HepG2 (cell line): ENCODE results near the gene PSPH. TPM values are rescaled to one million over a fixed set of nuclear protein-coding genes. Genes with fewer than 3 reads are reported as not detected.

Experiments
- CREB1 ChIP-seq, 2 experiments: fragments of 450-650 bp in 1 of 2; IDR thresholded peaks; 2 replicates each; pipeline ENCODE4 v1.6.1; 2016 to 2017; ENCODE audit warnings: control low read depth in 1 of 2, mild to moderate bottlenecking in 1 of 2, missing compliant biosample characterization in 1 of 2, missing genetic modification characterization in 1 of 2
- GATAD1 ChIP-seq: IDR thresholded peaks from 2 replicates; pipeline ENCODE4 v1.6.1; 2016; ENCODE audit warnings: missing genetic modification reagents, missing compliant biosample characterization
- HNF4A ChIP-seq: sonication (generic); formaldehyde crosslinking; IDR thresholded peaks from 2 replicates; pipeline ENCODE4 v1.4.0; 2020; ENCODE audit warnings: missing genetic modification reagents
- MEF2D ChIP-seq: sonication (generic); formaldehyde crosslinking; IDR thresholded peaks from 2 replicates; pipeline ENCODE4 v1.5.1; 2020; ENCODE audit warnings: mild to moderate bottlenecking, missing genetic modification reagents
- MTA3 ChIP-seq: sonication (generic); formaldehyde crosslinking; IDR thresholded peaks from 2 replicates; pipeline ENCODE4 v1.4.0; 2020; ENCODE audit warnings: missing genetic modification reagents
- NCOA1 ChIP-seq: sonication (generic); formaldehyde crosslinking; IDR thresholded peaks from 2 replicates; pipeline ENCODE4 v1.9.0; 2021; ENCODE audit warnings: missing genetic modification reagents
- RFXAP ChIP-seq: sonication (generic); formaldehyde crosslinking; IDR thresholded peaks from 2 replicates; pipeline ENCODE4 v1.4.0; 2020; ENCODE audit warnings: missing genetic modification reagents, borderline replicate concordance
- SMC3 ChIP-seq: IDR thresholded peaks from 2 replicates; pipeline ENCODE4 v1.6.1; 2011; ENCODE audit warnings: low read length, improper control_type of control experiment
- ZMYM4 ChIP-seq: sonication (generic); formaldehyde crosslinking; IDR thresholded peaks from 2 replicates; pipeline ENCODE4 v1.8.1; 2023; ENCODE audit warnings: mild to moderate bottlenecking, missing genetic modification reagents
- ZNF547 ChIP-seq: sonication (generic); formaldehyde crosslinking; IDR thresholded peaks from 2 replicates; pipeline ENCODE4 v1.5.1; 2020; ENCODE audit warnings: mild to moderate bottlenecking, missing genetic modification reagents
- ZNF678 ChIP-seq: sonication (generic); formaldehyde crosslinking; IDR thresholded peaks from 2 replicates; pipeline ENCODE4 v1.4.0; 2020; ENCODE audit warnings: mild to moderate bottlenecking, missing genetic modification reagents
- ZNF766 ChIP-seq: sonication (generic); formaldehyde crosslinking; IDR thresholded peaks from 2 replicates; pipeline ENCODE4 v1.5.0; 2020; ENCODE audit warnings: missing genetic modification reagents, borderline replicate concordance
- polyA plus RNA-seq, 8 experiments: library from polyadenylated mRNA; depleted of rRNA in 3 of 8; stranded (reverse) in 7 of 8; unstranded in 1 of 8; fragments of >200 nt; fragmentation: Illumina TruSeq in 4 of 8; extraction: Trizol in 4 of 8; gene quantifications; 2 replicates each; pipeline versions ENCODE4 v1.2.1 to v1.2.3, GENCODE V29; 2011 to 2016; ENCODE audit warnings: low read depth in 4 of 8, missing spikeins in 1 of 8, mixed read lengths in 1 of 8; ENCODE audit not compliant: insufficient read depth in 1 of 8
- total RNA-seq, 5 experiments: library from RNA; depleted of rRNA; stranded (reverse); fragments of >200 nt; fragmentation: Illumina TruSeq; extraction: Trizol; gene quantifications; 2 replicates each; pipeline ENCODE4 v1.2.3, GENCODE V29; 2016; ENCODE audit warnings: low read depth in 1 of 5
- TF ChIP-seq, protein P1 (sequence below): sonication (generic); formaldehyde crosslinking; IDR thresholded peaks from 2 replicates; pipeline ENCODE4 v1.5.0; 2020; ENCODE audit warnings: missing genetic modification reagents, mild to moderate bottlenecking, borderline replicate concordance
- TF ChIP-seq, protein P2 (sequence below): sonication (generic); formaldehyde crosslinking; IDR thresholded peaks from 2 replicates; pipeline ENCODE4 v1.4.0; 2020; ENCODE audit warnings: low read depth, missing genetic modification reagents
- TF ChIP-seq, protein P3 (sequence below): sonication (generic); formaldehyde crosslinking; IDR thresholded peaks from 2 replicates; pipeline ENCODE4 v1.8.0; 2022; ENCODE audit warnings: missing genetic modification reagents, mild to moderate bottlenecking, borderline replicate concordance
- TF ChIP-seq, protein P4 (sequence below): sonication (generic); formaldehyde crosslinking; IDR thresholded peaks from 2 replicates; pipeline ENCODE4 v1.5.0; 2020; ENCODE audit warnings: mild to moderate bottlenecking, missing genetic modification reagents
- TF ChIP-seq, protein P5 (sequence below): sonication (generic); formaldehyde crosslinking; IDR thresholded peaks from 2 replicates; pipeline ENCODE4 v1.4.0; 2020; ENCODE audit warnings: missing genetic modification reagents

PSPH gene
- total and polyA plus RNA-seq, 2 of the 13 experiments (the other 11 are each of a cell fraction or from before 2014, with no cell fraction given) = 85.5 to 124 TPM

DNA sequence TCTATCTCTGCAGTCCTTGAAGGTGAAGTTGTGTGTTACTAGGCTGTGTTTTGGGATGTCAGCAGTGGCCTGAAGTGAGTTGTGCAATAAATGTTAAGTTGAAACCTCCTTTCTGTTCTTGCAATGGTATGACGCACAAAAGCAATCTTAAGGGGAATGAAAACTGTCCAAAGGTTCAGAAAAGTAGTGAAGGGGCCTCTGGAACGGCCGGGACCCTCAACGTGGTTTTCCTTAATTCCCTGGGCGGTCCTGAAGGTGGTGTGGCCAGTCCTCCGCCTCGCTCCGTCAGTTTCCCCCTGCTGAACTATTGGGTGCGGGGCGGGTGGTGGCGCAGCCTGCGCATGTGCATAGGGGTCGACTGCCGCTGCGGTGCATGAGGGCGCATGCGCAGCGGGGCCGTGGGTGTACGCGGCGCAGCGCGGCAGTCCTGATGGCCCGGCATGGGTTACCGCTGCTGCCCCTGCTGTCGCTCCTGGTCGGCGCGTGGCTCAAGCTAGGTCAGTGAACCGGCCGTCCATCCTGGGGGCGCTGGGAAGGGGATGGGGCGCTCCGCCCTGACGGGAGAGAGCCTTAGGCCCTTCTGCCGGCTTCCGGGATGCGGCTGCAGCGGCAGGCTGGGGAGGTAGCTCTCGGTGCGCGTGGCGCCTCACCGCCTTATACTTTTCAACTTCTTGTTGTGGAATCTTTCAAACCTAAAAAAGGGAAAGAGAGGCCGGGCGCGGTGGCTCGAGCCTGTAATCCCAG lies 12.8 kb upstream of the PSPH start, which contains the start of gene SUMF2 (continued):
- TF ChIP-seq, protein P1, sequence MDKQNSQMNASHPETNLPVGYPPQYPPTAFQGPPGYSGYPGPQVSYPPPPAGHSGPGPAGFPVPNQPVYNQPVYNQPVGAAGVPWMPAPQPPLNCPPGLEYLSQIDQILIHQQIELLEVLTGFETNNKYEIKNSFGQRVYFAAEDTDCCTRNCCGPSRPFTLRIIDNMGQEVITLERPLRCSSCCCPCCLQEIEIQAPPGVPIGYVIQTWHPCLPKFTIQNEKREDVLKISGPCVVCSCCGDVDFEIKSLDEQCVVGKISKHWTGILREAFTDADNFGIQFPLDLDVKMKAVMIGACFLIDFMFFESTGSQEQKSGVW = no peak
- TF ChIP-seq SMC3 (no peak), GATAD1 (peak; percentile 68), ZMYM4 (CRISPR knock-in tag) (peak; percentile 89), ZNF766 (no peak), ZNF678 (CRISPR knock-in tag) (0 out of 2 replicates have a peak, but pooled peaks have one; percentile 36), MTA3 (CRISPR knock-in tag) (no peak), ZNF547 (CRISPR knock-in tag) (peak; percentile 88), RFXAP (CRISPR knock-in tag) (peak; percentile 82; the same call in 1 of the 2 replicates), NCOA1 (CRISPR knock-in tag) (no peak), MEF2D (CRISPR knock-in tag) (peak; percentile 34; the same call in 1 of the 2 replicates), CREB1 (IDR thresholded peaks at IDR 0.05) (no peak), CREB1 (CRISPR knock-in tag; IDR thresholded peaks at IDR 0.05) (no peak), HNF4A (CRISPR knock-in tag) (peak; percentile 32; the same call in 1 of the 2 replicates)
- TF ChIP-seq, protein P2, sequence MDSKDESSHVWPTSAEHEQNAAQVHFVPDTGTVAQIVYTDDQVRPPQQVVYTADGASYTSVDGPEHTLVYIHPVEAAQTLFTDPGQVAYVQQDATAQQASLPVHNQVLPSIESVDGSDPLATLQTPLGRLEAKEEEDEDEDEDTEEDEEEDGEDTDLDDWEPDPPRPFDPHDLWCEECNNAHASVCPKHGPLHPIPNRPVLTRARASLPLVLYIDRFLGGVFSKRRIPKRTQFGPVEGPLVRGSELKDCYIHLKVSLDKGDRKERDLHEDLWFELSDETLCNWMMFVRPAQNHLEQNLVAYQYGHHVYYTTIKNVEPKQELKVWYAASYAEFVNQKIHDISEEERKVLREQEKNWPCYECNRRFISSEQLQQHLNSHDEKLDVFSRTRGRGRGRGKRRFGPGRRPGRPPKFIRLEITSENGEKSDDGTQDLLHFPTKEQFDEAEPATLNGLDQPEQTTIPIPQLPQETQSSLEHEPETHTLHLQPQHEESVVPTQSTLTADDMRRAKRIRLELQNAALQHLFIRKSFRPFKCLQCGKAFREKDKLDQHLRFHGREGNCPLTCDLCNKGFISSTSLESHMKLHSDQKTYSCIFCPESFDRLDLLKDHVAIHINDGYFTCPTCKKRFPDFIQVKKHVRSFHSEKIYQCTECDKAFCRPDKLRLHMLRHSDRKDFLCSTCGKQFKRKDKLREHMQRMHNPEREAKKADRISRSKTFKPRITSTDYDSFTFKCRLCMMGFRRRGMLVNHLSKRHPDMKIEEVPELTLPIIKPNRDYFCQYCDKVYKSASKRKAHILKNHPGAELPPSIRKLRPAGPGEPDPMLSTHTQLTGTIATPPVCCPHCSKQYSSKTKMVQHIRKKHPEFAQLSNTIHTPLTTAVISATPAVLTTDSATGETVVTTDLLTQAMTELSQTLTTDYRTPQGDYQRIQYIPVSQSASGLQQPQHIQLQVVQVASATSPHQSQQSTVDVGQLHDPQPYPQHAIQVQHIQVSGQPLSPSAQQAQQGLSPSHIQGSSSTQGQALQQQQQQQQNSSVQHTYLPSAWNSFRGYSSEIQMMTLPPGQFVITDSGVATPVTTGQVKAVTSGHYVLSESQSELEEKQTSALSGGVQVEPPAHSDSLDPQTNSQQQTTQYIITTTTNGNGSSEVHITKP = no peak
- TF ChIP-seq, protein P3, sequence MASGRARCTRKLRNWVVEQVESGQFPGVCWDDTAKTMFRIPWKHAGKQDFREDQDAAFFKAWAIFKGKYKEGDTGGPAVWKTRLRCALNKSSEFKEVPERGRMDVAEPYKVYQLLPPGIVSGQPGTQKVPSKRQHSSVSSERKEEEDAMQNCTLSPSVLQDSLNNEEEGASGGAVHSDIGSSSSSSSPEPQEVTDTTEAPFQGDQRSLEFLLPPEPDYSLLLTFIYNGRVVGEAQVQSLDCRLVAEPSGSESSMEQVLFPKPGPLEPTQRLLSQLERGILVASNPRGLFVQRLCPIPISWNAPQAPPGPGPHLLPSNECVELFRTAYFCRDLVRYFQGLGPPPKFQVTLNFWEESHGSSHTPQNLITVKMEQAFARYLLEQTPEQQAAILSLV (CRISPR knock-in tag) = peak; percentile 79
- TF ChIP-seq, protein P4, sequence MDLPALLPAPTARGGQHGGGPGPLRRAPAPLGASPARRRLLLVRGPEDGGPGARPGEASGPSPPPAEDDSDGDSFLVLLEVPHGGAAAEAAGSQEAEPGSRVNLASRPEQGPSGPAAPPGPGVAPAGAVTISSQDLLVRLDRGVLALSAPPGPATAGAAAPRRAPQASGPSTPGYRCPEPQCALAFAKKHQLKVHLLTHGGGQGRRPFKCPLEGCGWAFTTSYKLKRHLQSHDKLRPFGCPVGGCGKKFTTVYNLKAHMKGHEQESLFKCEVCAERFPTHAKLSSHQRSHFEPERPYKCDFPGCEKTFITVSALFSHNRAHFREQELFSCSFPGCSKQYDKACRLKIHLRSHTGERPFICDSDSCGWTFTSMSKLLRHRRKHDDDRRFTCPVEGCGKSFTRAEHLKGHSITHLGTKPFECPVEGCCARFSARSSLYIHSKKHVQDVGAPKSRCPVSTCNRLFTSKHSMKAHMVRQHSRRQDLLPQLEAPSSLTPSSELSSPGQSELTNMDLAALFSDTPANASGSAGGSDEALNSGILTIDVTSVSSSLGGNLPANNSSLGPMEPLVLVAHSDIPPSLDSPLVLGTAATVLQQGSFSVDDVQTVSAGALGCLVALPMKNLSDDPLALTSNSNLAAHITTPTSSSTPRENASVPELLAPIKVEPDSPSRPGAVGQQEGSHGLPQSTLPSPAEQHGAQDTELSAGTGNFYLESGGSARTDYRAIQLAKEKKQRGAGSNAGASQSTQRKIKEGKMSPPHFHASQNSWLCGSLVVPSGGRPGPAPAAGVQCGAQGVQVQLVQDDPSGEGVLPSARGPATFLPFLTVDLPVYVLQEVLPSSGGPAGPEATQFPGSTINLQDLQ (CRISPR knock-in tag) = peak; percentile 93
- TF ChIP-seq, protein P5, sequence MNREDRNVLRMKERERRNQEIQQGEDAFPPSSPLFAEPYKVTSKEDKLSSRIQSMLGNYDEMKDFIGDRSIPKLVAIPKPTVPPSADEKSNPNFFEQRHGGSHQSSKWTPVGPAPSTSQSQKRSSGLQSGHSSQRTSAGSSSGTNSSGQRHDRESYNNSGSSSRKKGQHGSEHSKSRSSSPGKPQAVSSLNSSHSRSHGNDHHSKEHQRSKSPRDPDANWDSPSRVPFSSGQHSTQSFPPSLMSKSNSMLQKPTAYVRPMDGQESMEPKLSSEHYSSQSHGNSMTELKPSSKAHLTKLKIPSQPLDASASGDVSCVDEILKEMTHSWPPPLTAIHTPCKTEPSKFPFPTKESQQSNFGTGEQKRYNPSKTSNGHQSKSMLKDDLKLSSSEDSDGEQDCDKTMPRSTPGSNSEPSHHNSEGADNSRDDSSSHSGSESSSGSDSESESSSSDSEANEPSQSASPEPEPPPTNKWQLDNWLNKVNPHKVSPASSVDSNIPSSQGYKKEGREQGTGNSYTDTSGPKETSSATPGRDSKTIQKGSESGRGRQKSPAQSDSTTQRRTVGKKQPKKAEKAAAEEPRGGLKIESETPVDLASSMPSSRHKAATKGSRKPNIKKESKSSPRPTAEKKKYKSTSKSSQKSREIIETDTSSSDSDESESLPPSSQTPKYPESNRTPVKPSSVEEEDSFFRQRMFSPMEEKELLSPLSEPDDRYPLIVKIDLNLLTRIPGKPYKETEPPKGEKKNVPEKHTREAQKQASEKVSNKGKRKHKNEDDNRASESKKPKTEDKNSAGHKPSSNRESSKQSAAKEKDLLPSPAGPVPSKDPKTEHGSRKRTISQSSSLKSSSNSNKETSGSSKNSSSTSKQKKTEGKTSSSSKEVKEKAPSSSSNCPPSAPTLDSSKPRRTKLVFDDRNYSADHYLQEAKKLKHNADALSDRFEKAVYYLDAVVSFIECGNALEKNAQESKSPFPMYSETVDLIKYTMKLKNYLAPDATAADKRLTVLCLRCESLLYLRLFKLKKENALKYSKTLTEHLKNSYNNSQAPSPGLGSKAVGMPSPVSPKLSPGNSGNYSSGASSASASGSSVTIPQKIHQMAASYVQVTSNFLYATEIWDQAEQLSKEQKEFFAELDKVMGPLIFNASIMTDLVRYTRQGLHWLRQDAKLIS (CRISPR knock-in tag) = no peak
